ENCODE data around the gene DDR2. TPM values are rescaled to one million over a fixed set of nuclear protein-coding genes. Genes with fewer than 3 reads are reported as not detected.
"Not testable (repeated sequence)": the region's sequence is repeated elsewhere in the genome, so short reads cannot be mapped to it uniquely, and the experiment has no call there.

The DDR2 gene
- 10 to 100 TPM; 15.1 to 36.9 (median 20.0) TPM for total RNA-seq

DNA sequence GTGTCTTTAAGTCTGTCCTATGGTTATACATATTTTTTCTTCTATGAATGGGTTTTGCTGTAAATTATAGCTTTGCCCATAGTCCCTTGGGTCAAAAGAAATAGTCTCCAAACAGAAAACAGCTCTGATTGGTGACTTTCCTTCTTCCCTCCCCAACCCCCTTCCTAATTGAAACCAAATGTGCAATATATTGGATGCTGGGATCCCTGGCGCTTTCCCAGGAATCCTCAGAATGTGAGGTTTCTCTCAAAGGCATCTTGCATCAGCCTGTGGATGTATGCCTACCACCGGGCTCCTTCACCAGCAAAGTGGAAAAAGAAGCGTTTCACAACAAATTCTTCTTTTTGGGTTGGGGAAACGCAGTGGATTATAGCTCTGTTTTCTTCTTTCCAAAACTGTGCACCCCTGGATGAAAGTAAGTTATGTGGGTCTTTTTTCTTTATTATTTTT lies at the start of gene DDR2:
TSS of gene DDR2 (plus strand) at position 248 of the 450 bp plus-strand sequence. CDS start 86,600 bp downstream, outside the sequence.
- intact Hi-C loops (cut with DNase I; ENCODE audit: low total_unique reads) = no loop called here
- WGBS, 2 donors = 47 to 66% methylated on average over 4 of the region's 4 CpGs
- TF ChIP-seq POLR2A (IDR thresholded peaks at IDR 0.05) = no peak
- peak within 1 kb of the TSS; percentile 24 for H3K4me3 ChIP-seq (ENCODE audit: low read depth, poor library complexity, severe bottlenecking)
- DNase-seq (ENCODE audit: low spot score in 2 of 2) = peak; percentile 84 to 94

DNA sequence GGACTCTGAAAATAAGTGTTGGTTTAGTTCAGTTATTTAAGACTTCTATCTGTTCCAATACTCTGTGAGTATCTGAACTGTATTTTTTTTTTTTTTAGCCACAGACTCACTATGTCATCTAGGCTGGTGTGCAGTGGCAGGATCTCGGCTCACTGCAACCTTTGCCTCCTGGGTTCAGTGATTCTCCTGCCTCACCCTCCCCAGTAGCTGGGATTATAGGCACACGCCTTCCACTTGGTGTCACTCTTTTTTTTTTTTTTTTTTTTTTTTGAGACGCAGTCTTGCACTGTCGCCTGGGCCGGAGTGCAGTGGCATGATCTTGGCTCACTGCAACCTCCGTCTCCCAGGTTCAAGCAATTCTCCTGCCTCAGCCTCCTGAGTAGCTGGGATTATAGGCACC lies 49.4 kb upstream of the DDR2 start:
- 77 to 87% methylated on average over 6 of the region's 6 CpGs for WGBS, 2 donors
- DNase-seq (ENCODE audit: low spot score in 2 of 2); H3K4me3 ChIP-seq (ENCODE audit: low read depth, poor library complexity, severe bottlenecking); intact Hi-C loops (cut with DNase I; ENCODE audit: low total_unique reads): not testable (repeated sequence)

DNA sequence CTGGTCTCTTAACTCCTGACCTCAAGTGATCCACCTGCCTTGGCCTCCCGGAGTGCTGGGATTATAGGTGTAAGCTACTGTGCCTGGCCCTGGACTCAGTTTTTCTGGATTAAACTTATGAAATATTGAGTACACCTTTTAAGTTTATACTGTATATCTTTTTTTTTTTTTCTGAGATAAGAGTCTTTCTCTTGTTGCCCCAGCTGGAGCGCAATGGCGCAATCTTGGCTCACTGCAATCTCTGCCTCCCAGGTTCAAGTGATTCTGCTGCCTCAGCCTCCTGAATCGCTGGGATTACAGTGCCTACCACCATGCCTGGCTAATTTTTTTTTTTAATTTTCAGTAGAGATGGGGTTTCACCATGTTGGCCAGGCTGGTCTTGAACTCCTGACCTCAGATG lies 47.2 kb upstream of the DDR2 start:
- DNase-seq (ENCODE audit: low spot score in 2 of 2); intact Hi-C loops (cut with DNase I; ENCODE audit: low total_unique reads); H3K4me3 ChIP-seq (ENCODE audit: low read depth, poor library complexity, severe bottlenecking): not testable (repeated sequence)
- WGBS, 2 donors = 95 to 98% methylated on average over 4 of the region's 4 CpGs

DNA sequence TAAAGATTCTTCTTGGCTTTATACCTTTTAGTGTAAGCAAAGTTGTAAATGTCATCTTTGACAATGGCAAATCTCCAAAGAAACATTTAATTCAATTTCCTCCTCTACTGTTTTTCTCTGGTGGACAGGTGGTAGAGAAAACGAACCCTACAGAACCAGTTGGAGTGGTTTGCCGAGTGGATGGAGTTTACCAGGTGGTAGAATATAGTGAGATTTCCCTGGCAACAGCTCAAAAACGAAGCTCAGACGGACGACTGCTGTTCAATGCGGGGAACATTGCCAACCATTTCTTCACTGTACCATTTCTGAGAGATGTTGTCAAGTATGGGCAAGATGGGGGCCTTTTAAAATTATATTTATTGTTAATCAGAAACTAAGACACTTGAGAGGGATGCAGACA lies 44.9 kb upstream of the DDR2 start:
- intact Hi-C loops (cut with DNase I; ENCODE audit: low total_unique reads) = no loop called here
- 42 to 43% methylated on average over 6 of the region's 6 CpGs for WGBS, 2 donors
- no peak overlapping the region for H3K4me3 ChIP-seq (ENCODE audit: low read depth, poor library complexity, severe bottlenecking)
- TF ChIP-seq, protein P1, sequence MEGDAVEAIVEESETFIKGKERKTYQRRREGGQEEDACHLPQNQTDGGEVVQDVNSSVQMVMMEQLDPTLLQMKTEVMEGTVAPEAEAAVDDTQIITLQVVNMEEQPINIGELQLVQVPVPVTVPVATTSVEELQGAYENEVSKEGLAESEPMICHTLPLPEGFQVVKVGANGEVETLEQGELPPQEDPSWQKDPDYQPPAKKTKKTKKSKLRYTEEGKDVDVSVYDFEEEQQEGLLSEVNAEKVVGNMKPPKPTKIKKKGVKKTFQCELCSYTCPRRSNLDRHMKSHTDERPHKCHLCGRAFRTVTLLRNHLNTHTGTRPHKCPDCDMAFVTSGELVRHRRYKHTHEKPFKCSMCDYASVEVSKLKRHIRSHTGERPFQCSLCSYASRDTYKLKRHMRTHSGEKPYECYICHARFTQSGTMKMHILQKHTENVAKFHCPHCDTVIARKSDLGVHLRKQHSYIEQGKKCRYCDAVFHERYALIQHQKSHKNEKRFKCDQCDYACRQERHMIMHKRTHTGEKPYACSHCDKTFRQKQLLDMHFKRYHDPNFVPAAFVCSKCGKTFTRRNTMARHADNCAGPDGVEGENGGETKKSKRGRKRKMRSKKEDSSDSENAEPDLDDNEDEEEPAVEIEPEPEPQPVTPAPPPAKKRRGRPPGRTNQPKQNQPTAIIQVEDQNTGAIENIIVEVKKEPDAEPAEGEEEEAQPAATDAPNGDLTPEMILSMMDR (IDR thresholded peaks at IDR 0.05) = no peak
- no peak for DNase-seq (ENCODE audit: low spot score in 2 of 2)

DNA sequence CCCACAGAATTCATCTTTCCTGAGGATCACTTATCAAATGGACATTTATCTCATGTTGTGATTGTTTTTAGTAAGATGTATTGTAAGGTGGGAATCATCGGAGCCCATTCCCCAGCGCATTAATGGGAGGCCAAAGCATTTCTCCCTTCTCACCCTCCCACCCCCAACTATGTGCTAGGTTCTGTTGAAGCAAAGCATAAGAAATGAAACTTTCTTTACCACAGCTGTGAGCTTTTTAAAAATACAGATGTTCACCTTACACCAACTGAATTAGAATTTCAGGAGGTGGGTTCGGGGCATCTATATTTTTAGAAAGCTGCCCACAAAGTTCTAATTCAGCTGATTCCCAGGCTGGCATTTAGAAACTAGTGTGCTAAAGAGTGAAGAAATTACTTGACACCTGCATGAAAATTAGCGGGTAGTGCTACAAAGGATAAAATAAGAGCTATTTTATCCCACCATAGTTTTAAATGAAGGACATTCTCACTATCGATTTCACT lies 44.5 kb upstream of the DDR2 start:
- intact Hi-C loops (cut with DNase I; ENCODE audit: low total_unique reads) = no loop called here
- no peak for TF ChIP-seq POLR2A (IDR thresholded peaks at IDR 0.05)
- TF ChIP-seq, protein P1 (IDR thresholded peaks at IDR 0.05) = no peak
- H3K4me3 ChIP-seq (ENCODE audit: low read depth, poor library complexity, severe bottlenecking) = no peak overlapping the region
- WGBS, 2 donors = 95 to 97% methylated on average over 5 of the region's 5 CpGs
- DNase-seq (ENCODE audit: low spot score in 2 of 2) = no peak

DNA sequence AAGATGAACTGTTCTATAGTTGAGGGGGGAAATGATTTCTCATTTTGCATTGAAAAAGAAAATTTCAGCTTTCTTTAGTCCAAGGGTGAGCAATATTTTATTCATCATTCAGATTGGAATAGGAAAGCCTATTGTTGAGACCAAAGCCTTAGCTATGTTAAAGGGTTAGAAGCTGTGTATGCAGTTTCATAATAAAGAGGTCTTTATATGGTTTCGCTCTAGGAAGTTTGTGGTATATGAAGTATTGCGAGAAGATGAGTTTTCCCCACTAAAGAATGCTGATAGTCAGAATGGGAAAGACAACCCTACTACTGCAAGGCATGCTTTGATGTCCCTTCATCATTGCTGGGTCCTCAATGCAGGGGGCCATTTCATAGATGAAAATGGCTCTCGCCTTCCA lies 42.2 kb upstream of the DDR2 start:
- TF ChIP-seq POLR2A (IDR thresholded peaks at IDR 0.05) = no peak
- TF ChIP-seq, protein P1 (IDR thresholded peaks at IDR 0.05) = no peak
- 89 to 92% methylated on average over 3 of the region's 3 CpGs for WGBS, 2 donors
- no peak overlapping the region for H3K4me3 ChIP-seq (ENCODE audit: low read depth, poor library complexity, severe bottlenecking)
- no peak for DNase-seq (ENCODE audit: low spot score in 2 of 2)
- intact Hi-C loops (cut with DNase I; ENCODE audit: low total_unique reads) = no loop called here

DNA sequence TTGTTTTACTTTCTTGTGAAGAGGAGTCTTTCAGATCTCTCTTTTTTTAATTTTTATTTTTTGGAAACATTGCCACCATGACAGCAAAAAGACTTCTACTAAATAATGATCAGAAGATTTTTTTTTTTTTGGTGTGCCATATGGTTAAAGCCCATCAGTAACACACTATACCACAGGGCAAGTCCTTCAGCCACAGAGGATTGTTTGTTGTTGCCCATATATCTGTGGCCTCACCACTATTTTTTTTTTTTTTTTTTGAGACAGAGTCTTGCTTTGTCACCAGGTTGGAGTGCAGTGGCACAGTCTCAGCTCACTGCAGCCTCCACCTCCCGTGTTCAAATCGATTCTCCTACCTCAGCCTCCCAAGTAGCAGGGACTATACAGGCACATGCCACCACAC lies 41.6 kb upstream of the DDR2 start:
- TF ChIP-seq, protein P1 (IDR thresholded peaks at IDR 0.05) = no peak
- TF ChIP-seq POLR2A (IDR thresholded peaks at IDR 0.05) = no peak
- 95 to 98% methylated on average over 2 of the region's 2 CpGs for WGBS, 2 donors
- intact Hi-C loops (cut with DNase I; ENCODE audit: low total_unique reads) = no loop called here
- H3K4me3 ChIP-seq (ENCODE audit: low read depth, poor library complexity, severe bottlenecking) = no peak overlapping the region
- no peak for DNase-seq (ENCODE audit: low spot score in 2 of 2)

Data from lower leg skin (tissue), 4 donors.